Choroid plexus epithelial cell (primary cell): ENCODE measurements around the gene MARCHF7.
A peak's percentile ranks its signal among the peaks of the same experiment; 100 is the strongest.

Source experiments
- DNase-seq: peaks from one replicate; pipeline ENCODE4 v3.0.0-alpha.2; 2010; ENCODE audit warnings: low read depth
- H3K4me3 ChIP-seq: 2 replicates; pipeline ENCODE4 v1.5.1; 2011; ENCODE audit warnings: low read depth, mild to moderate bottlenecking, control low read depth, low read length, moderate library complexity
- TF ChIP-seq, protein P1 (sequence below): conservative IDR thresholded peaks from 2 replicates; pipeline ENCODE4 v1.5.1; 2011; ENCODE audit warnings: low read depth, mild to moderate bottlenecking, control low read depth, inconsistent platforms, low read length, moderate library complexity

Gene MARCHF7

DNA sequence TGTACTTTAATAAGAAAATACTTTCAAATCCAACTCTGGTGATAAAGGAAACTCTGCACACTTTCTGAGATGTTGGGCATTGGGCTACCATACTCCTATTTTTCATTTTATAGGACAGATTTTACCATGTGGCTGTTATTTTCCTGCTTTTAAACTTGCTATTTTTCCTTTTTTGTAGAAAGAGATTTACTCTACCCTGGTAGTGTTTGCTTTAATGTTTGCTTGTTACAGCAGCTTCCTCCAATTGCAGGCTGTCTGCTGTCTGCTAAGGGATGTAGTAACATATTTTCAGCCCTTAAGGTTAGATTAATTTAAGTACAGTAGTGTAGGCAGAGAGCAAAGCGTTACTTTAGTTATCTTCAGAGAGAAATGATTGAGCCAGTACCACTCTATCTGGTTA is 38.6 kb downstream of the MARCHF7 start:
- no peak overlapping the region for H3K4me3 ChIP-seq
- TF ChIP-seq, protein P1, sequence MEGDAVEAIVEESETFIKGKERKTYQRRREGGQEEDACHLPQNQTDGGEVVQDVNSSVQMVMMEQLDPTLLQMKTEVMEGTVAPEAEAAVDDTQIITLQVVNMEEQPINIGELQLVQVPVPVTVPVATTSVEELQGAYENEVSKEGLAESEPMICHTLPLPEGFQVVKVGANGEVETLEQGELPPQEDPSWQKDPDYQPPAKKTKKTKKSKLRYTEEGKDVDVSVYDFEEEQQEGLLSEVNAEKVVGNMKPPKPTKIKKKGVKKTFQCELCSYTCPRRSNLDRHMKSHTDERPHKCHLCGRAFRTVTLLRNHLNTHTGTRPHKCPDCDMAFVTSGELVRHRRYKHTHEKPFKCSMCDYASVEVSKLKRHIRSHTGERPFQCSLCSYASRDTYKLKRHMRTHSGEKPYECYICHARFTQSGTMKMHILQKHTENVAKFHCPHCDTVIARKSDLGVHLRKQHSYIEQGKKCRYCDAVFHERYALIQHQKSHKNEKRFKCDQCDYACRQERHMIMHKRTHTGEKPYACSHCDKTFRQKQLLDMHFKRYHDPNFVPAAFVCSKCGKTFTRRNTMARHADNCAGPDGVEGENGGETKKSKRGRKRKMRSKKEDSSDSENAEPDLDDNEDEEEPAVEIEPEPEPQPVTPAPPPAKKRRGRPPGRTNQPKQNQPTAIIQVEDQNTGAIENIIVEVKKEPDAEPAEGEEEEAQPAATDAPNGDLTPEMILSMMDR, result no peak
- DNase-seq, result no peak

DNA sequence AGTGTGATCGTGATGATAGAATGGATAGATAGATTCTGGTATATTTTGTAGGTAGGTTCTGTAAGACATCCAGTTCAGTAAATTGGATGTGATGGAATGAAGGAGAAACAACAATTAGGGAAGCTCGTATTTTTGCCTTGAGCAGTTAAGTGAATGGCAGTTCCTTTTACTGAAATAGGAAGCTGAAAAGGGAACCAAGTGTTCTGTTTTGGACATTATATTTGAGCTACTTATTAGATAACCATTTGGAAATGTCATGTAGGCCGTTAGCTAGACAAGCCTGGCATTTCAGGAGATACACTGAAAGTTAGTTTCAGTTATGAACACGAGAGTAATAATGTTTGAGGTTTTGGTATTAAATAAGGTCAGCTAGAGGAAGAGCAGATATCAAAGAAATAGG is 41.5 kb downstream of the MARCHF7 start:
- TF ChIP-seq, protein P1, result no peak
- H3K4me3 ChIP-seq, result no peak overlapping the region
- no peak for DNase-seq

DNA sequence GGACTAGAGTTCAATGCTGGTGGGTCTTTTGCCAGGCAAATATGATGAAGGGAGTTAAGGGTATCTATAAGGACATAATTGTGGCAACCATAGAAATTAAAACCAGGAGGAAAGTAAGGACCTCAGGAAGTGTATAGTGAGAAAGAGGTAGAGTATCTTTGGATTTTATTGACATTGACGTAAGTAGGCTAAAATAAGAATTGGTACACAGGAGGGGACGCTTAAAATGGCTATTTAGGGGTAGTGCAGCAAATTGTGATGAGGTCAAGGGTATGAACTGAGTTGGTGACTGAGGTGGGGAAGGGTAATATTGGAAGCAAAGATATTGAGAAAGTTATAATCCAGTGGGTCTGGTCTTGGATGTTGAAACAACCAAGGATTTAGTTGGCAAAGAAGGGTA is 42.7 kb downstream of the MARCHF7 start:
- TF ChIP-seq, protein P1, result no peak
- no peak overlapping the region for H3K4me3 ChIP-seq
- DNase-seq, result no peak

DNA sequence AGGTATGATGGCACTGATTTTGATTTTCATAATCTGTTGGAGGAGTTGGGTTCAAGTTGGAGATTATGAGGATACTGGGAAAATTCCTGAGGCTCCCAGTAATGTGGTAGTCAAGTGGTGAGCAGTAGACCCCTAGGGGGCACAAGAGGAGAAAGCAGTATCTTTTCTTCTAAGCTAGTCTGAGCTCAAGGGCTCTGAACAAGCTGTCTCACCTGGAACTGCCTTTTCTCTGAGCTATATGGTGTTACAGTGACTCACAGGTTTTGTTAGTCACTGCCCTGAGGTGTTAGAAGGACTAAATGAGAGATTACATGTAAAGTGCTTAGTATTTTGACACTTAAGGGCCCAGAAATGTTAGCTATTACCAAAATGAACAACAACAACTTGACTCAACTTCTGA is 43.5 kb downstream of the MARCHF7 start:
- no peak overlapping the region for H3K4me3 ChIP-seq
- TF ChIP-seq, protein P1, result peak; percentile 68

DNA sequence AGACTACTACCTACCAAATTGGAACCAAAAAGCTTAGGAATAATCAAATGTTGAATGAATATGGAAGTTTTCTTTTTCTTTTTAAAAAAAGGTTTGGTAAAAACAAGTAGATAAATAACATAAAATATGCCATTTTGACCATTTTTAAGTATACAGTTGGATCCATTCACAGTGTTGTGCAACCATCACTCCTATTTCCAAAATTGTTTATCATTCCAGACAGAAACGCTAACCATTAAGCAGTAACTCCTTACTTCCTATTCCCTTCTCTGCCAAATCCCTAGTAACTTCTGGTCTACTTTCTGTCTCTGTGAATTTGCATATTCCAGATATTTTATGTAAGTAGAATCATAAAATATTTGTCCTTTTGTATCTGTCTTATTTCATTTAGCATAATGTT is 45.9 kb downstream of the MARCHF7 start:
- H3K4me3 ChIP-seq, result no peak overlapping the region
- TF ChIP-seq, protein P1, result no peak
- DNase-seq, result no peak

More for the DNA sequence above, 43.5 kb downstream of the MARCHF7 start:
- DNase-seq, result peak; percentile 61

DNA sequence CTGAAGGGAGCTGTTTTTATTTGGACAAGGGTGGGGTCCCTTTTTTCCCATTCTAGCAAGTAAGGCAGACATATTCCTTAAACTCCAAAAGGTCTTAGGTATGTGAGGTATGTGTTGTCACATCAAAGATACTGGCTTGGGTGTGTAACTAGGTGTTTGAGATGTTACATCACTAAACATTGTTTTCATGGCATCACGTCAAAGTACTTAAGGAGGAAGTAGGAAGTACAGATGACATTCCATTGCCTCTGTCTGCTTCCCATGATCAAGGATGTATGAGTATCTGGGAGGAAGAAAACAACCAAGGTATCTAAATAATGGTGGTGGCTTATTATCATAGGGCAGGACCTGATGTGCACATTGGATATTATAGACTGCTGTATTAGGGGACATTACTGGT is 46.4 kb downstream of the MARCHF7 start:
- TF ChIP-seq, protein P1, result no peak
- no peak overlapping the region for H3K4me3 ChIP-seq
- peak; percentile 34 for DNase-seq

DNA sequence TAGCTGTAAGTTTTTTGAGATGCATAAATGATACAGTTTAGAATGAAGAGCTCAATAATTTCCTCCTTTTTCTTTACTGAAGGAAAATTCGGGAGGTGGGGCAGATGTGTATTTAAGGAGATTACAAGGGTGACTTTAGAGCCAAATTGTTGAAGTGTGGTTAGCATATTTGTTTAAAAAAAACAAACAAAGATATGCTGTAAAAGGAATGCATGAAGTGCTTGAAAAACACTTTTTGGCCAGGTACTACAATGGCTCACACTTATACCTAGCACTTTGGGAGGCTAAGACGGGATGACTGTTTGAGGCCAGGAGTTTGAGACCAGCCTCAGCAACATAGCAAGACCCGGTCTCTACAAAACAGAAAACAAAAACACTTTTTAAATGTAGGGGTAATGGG is 47.3 kb downstream of the MARCHF7 start:
- TF ChIP-seq, protein P1, result no peak
- DNase-seq, result peak; percentile 19
- no peak overlapping the region for H3K4me3 ChIP-seq
